ENCODE data around the gene ATP7A. TPM values are rescaled to one million over a fixed set of nuclear protein-coding genes. Genes with fewer than 3 reads are reported as not detected.

Gene ATP7A
- total RNA-seq, 1 experiment from 2014 or later = 3.8 TPM

DNA sequence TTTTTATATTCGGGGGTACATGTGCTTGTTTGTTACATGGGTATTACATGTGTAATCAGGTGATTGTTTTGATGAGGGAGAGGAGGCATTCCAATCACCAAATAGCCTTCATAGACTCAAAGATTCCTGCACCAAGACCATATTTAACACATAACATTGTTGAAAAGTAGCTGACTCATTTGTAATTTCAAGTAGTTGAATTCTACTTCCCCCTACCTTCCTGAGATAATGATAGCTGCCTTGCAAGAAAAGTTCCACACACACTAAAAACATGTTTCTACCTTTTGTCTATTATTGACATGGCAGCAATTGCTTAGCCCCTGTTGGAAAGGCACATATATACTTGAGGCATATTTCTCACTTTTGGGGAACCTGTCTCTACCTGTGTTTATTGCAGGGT lies 42.8 kb downstream of the ATP7A start:
- POLR2A ChIA-PET = no interaction called here
- Mint-ChIP-seq H3K27me3 (ENCODE audit: insufficient read depth, unreplicated experiment) (no peaks in the 10 kb centered on the region), H3K27ac (ENCODE audit: low read depth, unreplicated experiment) (no peak overlapping the region), H3K9me3 (ENCODE audit: unreplicated experiment) (peaks cover 4% of the 10 kb centered on the region), H3K4me3 (ENCODE audit: unreplicated experiment) (no peak overlapping the region), H3K4me1 (ENCODE audit: insufficient read depth, unreplicated experiment) (no peaks in the 10 kb centered on the region), H3K36me3 (ENCODE audit: insufficient read depth, unreplicated experiment) (no peaks in the 10 kb centered on the region)
- DNase-seq (ENCODE audit: unreplicated experiment) = no peak
- CTCF ChIA-PET = interaction anchor here (0.5 to 1.0 kb wide), 4 partner anchors 10 to 72 kb away, joined by 4 to 6 read pairs (median 4); no protein-coding TSS in a partner anchor
- intact Hi-C loops (cut with micrococcal nuclease) = no loop called here
- TF ChIP-seq, protein P1, sequence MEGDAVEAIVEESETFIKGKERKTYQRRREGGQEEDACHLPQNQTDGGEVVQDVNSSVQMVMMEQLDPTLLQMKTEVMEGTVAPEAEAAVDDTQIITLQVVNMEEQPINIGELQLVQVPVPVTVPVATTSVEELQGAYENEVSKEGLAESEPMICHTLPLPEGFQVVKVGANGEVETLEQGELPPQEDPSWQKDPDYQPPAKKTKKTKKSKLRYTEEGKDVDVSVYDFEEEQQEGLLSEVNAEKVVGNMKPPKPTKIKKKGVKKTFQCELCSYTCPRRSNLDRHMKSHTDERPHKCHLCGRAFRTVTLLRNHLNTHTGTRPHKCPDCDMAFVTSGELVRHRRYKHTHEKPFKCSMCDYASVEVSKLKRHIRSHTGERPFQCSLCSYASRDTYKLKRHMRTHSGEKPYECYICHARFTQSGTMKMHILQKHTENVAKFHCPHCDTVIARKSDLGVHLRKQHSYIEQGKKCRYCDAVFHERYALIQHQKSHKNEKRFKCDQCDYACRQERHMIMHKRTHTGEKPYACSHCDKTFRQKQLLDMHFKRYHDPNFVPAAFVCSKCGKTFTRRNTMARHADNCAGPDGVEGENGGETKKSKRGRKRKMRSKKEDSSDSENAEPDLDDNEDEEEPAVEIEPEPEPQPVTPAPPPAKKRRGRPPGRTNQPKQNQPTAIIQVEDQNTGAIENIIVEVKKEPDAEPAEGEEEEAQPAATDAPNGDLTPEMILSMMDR (IDR thresholded peaks at IDR 0.05; ENCODE audit: unreplicated experiment) = no peak
- BruUV-seq (replicated peaks) = no TSS peak

DNA sequence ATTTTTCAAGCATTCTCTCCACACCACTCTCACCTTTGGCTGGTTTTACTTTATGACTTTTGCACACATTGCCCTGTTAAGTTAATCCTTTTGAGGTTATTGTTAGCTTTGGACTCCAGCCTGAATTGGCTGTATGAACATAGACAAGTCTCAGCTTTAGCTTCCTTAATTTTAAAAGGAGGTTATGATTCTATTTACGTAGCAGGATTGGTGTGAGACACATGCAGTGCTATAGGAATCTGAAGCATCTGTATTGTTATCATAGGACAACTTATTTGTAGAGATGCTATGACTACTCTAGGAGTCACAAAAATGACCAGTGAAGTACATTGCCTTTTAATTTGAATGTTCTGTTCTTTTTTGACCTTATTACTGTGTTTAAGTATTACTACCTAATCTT lies 43.2 kb downstream of the ATP7A start:
- H3K9me3 Mint-ChIP-seq (ENCODE audit: unreplicated experiment) = peaks cover 5% of the 10 kb centered on the region
- H3K4me3 Mint-ChIP-seq (ENCODE audit: unreplicated experiment) = no peak overlapping the region
- no peak overlapping the region for H3K27ac Mint-ChIP-seq (ENCODE audit: low read depth, unreplicated experiment)
- CTCF ChIA-PET = interaction anchor here (0.5 to 1.0 kb wide), 4 partner anchors 9 to 71 kb away, joined by 4 to 6 read pairs (median 4); no protein-coding TSS in a partner anchor
- no peak for DNase-seq (ENCODE audit: unreplicated experiment)
- TF ChIP-seq, protein P1 (IDR thresholded peaks at IDR 0.05; ENCODE audit: unreplicated experiment) = no peak
- no TSS peak for BruUV-seq (replicated peaks)
- POLR2A ChIA-PET = no interaction called here
- no peaks in the 10 kb centered on the region for H3K4me1 Mint-ChIP-seq (ENCODE audit: insufficient read depth, unreplicated experiment)
- H3K27me3 Mint-ChIP-seq (ENCODE audit: insufficient read depth, unreplicated experiment) = no peaks in the 10 kb centered on the region
- intact Hi-C loops (cut with micrococcal nuclease) = no loop called here
- no peaks in the 10 kb centered on the region for H3K36me3 Mint-ChIP-seq (ENCODE audit: insufficient read depth, unreplicated experiment)

DNA sequence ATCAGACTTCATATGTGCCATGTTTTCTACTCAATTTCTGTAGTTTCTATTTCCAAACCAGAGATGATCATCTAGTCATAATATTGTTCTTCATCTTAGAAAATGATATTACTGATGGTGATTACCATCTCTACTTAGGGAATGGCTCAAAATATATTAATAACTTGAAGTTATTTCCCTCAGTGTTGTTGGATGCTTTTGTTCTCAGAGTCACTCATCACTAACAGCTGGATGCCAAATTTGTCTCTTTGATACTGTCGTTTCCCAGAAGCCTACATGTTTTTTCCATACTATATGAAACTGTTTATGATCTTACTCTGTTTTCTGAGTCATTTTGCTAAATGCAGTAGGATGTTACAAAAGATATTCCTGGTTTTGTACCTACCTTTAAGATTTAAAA lies 50.1 kb downstream of the ATP7A start:
- POLR2A ChIA-PET = interaction anchor here (0.8 kb wide), 1 partner anchor 12 kb away, joined by 3 read pairs; no protein-coding TSS in a partner anchor
- no peaks in the 10 kb centered on the region for H3K27me3 Mint-ChIP-seq (ENCODE audit: insufficient read depth, unreplicated experiment)
- intact Hi-C loops (cut with micrococcal nuclease) = no loop called here
- peaks cover 5% of the 10 kb centered on the region for H3K9me3 Mint-ChIP-seq (ENCODE audit: unreplicated experiment)
- no peaks in the 10 kb centered on the region for H3K4me1 Mint-ChIP-seq (ENCODE audit: insufficient read depth, unreplicated experiment)
- H3K27ac Mint-ChIP-seq (ENCODE audit: low read depth, unreplicated experiment) = no peak overlapping the region
- no peak overlapping the region for H3K4me3 Mint-ChIP-seq (ENCODE audit: unreplicated experiment)
- CTCF ChIA-PET = no interaction called here
- no peaks in the 10 kb centered on the region for H3K36me3 Mint-ChIP-seq (ENCODE audit: insufficient read depth, unreplicated experiment)
- TF ChIP-seq, protein P1 (IDR thresholded peaks at IDR 0.05; ENCODE audit: unreplicated experiment) = no peak
- no peak for DNase-seq (ENCODE audit: unreplicated experiment)
- BruUV-seq (replicated peaks) = no TSS peak

DNA sequence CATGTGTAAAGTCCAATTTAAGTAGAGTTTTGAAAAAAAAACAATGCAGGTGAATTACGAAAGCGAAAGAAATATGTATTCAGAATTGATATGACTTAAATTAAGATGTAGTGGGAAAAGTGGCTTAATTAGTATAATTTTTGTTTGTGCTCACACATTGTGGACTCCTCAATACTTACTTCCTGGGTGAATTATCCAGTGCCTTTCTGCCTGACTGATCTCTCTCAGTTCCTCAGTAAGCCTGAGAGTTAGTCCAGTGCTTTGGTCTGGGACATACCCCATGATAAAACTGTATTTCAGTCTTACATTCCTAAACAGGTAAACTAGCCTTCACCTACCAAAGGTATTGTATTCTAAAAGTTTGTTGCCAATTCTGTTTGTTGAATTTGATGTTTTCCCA lies 50.6 kb downstream of the ATP7A start:
- Mint-ChIP-seq H3K36me3 (ENCODE audit: insufficient read depth, unreplicated experiment) (no peaks in the 10 kb centered on the region), H3K27me3 (ENCODE audit: insufficient read depth, unreplicated experiment) (no peaks in the 10 kb centered on the region), H3K4me1 (ENCODE audit: insufficient read depth, unreplicated experiment) (no peaks in the 10 kb centered on the region), H3K9me3 (ENCODE audit: unreplicated experiment) (peaks cover 5% of the 10 kb centered on the region), H3K27ac (ENCODE audit: low read depth, unreplicated experiment) (no peak overlapping the region), H3K4me3 (ENCODE audit: unreplicated experiment) (no peak overlapping the region)
- CTCF ChIA-PET = no interaction called here
- no peak for DNase-seq (ENCODE audit: unreplicated experiment)
- POLR2A ChIA-PET = no interaction called here
- intact Hi-C loops (cut with micrococcal nuclease) = no loop called here
- no TSS peak for BruUV-seq (replicated peaks)
- TF ChIP-seq, protein P1 (IDR thresholded peaks at IDR 0.05; ENCODE audit: unreplicated experiment) = no peak
